ENCODE results near the gene MXD1. TPM values are rescaled to one million over a fixed set of nuclear protein-coding genes. Genes with fewer than 3 reads are reported as not detected.

The MXD1 gene
- total and polyA plus RNA-seq, 2 donors (not counting 1 experiment from before 2014, with no cell fraction given), result 16.0 to 20.6 TPM

DNA sequence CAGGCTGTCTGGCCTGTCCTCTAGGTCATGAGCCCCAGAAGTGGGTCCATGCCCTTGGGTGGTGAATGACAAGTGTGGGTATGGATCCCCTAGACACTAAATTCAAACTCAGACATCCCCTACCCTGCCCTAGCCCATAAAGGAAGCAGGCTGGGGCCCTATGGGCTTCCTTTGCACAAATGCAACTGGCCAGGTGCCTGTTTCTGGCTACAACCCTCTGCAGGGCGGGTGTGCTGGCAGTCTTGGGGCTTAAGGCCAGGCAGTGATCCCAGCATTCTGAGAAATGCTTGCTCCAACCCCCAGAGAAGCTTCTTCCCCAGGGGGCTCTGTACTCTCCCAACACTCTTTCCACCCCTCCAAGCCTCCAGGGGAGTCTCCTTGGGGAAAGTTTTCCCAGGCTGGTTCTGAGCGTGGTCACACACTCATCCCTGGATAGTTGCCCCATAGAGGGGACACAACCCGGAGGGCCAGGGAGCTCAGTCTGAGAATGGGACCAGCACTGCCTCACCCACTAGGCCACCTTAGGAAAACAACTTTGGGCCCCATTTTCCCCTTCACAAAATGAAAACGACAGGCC is 63.1 kb downstream of the MXD1 start:
- Mint-ChIP-seq H3K4me1 (no peaks in the 10 kb centered on the region), H3K4me3 (no peak overlapping the region), H3K27me3 (no peaks in the 10 kb centered on the region), H3K27ac (no peak overlapping the region), H3K9me3 (ENCODE audit: insufficient read depth) (no peaks in the 10 kb centered on the region)
- ChIA-PET POLR2A (no interaction called here), CTCF (no interaction called here)
- H3K4me3 ChIP-seq (ENCODE audit: control extremely low read depth in 1 of 5, extremely low read depth in 1 of 5, insufficient read depth in 1 of 5, low read depth in 2 of 5, low read length in 4 of 5), result no peak overlapping the region
- H3K4me2 ChIP-seq (replicated peaks; ENCODE audit: low read depth, low read length, poor library complexity, severe bottlenecking), result no peak overlapping the region
- no peaks in the 10 kb centered on the region for H3K9me3 ChIP-seq (ENCODE audit: control extremely low read depth in 1 of 3, control insufficient read depth in 2 of 3, insufficient read depth in 1 of 3, low read length in 2 of 3)
- intact Hi-C loops (cut with micrococcal nuclease), result no loop called here
- no peak overlapping the region for H3K27ac ChIP-seq (ENCODE audit: low read length in 2 of 2)
- no peaks in the 10 kb centered on the region for H4K20me1 ChIP-seq (ENCODE audit: control insufficient read depth, insufficient read depth, low read length, poor library complexity, severe bottlenecking)
- TF ChIP-seq, protein P1, sequence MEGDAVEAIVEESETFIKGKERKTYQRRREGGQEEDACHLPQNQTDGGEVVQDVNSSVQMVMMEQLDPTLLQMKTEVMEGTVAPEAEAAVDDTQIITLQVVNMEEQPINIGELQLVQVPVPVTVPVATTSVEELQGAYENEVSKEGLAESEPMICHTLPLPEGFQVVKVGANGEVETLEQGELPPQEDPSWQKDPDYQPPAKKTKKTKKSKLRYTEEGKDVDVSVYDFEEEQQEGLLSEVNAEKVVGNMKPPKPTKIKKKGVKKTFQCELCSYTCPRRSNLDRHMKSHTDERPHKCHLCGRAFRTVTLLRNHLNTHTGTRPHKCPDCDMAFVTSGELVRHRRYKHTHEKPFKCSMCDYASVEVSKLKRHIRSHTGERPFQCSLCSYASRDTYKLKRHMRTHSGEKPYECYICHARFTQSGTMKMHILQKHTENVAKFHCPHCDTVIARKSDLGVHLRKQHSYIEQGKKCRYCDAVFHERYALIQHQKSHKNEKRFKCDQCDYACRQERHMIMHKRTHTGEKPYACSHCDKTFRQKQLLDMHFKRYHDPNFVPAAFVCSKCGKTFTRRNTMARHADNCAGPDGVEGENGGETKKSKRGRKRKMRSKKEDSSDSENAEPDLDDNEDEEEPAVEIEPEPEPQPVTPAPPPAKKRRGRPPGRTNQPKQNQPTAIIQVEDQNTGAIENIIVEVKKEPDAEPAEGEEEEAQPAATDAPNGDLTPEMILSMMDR (IDR thresholded peaks at IDR 0.05), result no peak
- TF ChIP-seq EZH2 (IDR thresholded peaks at IDR 0.05; ENCODE audit: borderline replicate concordance, insufficient read depth, low read depth, low read length, poor library complexity, severe bottlenecking), result no peak
- 100% methylated on average over 2 of the region's 4 CpGs for WGBS (ENCODE audit: insufficient coverage)
- no peaks in the 10 kb centered on the region for H3K79me2 ChIP-seq (ENCODE audit: control insufficient read depth, insufficient read depth, low read length)
- ATAC-seq (ENCODE audit: low read depth) (no peak), DNase-seq (no peak)
- no peaks in the 10 kb centered on the region for H3K4me1 ChIP-seq (ENCODE audit: control insufficient read depth in 2 of 2, insufficient read depth in 2 of 2, low read length in 2 of 2)
- H2AFZ ChIP-seq (ENCODE audit: insufficient read depth, low read depth, low read length, poor library complexity, severe bottlenecking), result no peak overlapping the region
- no peaks in the 10 kb centered on the region for H3K27me3 ChIP-seq (replicated peaks in 1 of 4; ENCODE audit: control extremely low read depth in 1 of 4, control insufficient read depth in 3 of 4, insufficient read depth in 4 of 4, low read length in 3 of 4)
- H3K36me3 ChIP-seq (replicated peaks in 1 of 2; ENCODE audit: control extremely low read depth in 1 of 2, control insufficient read depth in 1 of 2, extremely low read depth in 1 of 2, insufficient read depth in 2 of 2, low read length in 1 of 2), result no peaks in the 10 kb centered on the region
- no peak overlapping the region for H3K9ac ChIP-seq (ENCODE audit: low read length)

- Histone ChIP-seq H3K36me3 (replicated peaks in 1 of 2; ENCODE audit: control extremely low read depth in 1 of 2, control insufficient read depth in 1 of 2, extremely low read depth in 1 of 2, insufficient read depth in 2 of 2, low read length in 1 of 2) (no peaks in the 10 kb centered on the region), H3K4me2 (replicated peaks; ENCODE audit: low read depth, low read length, poor library complexity, severe bottlenecking) (no peak overlapping the region), H4K20me1 (ENCODE audit: control insufficient read depth, insufficient read depth, low read length, poor library complexity, severe bottlenecking) (no peaks in the 10 kb centered on the region), H3K4me3 (ENCODE audit: control extremely low read depth in 1 of 5, extremely low read depth in 1 of 5, insufficient read depth in 1 of 5, low read depth in 2 of 5, low read length in 4 of 5) (no peak overlapping the region), H3K27ac (ENCODE audit: low read length in 2 of 2) (no peak overlapping the region), H3K27me3 (replicated peaks in 1 of 4; ENCODE audit: control extremely low read depth in 1 of 4, control insufficient read depth in 3 of 4, insufficient read depth in 4 of 4, low read length in 3 of 4) (no peaks in the 10 kb centered on the region), H3K9ac (ENCODE audit: low read length) (no peak overlapping the region), H2AFZ (ENCODE audit: insufficient read depth, low read depth, low read length, poor library complexity, severe bottlenecking) (no peak overlapping the region), H3K9me3 (ENCODE audit: control extremely low read depth in 1 of 3, control insufficient read depth in 2 of 3, insufficient read depth in 1 of 3, low read length in 2 of 3) (no peaks in the 10 kb centered on the region), H3K4me1 (ENCODE audit: control insufficient read depth in 2 of 2, insufficient read depth in 2 of 2, low read length in 2 of 2) (no peaks in the 10 kb centered on the region), H3K79me2 (ENCODE audit: control insufficient read depth, insufficient read depth, low read length) (no peaks in the 10 kb centered on the region)
- no peak overlapping the region for H3K4me3 Mint-ChIP-seq
- H3K9me3 Mint-ChIP-seq (ENCODE audit: insufficient read depth), result no peaks in the 10 kb centered on the region
- ChIA-PET CTCF (no interaction called here), POLR2A (no interaction called here)
- 98% methylated on average over 4 of the region's 8 CpGs for WGBS (ENCODE audit: insufficient coverage)
- no peak for TF ChIP-seq EZH2 (IDR thresholded peaks at IDR 0.05; ENCODE audit: borderline replicate concordance, insufficient read depth, low read depth, low read length, poor library complexity, severe bottlenecking)
- TF ChIP-seq, protein P1 (IDR thresholded peaks at IDR 0.05), result no peak
- DNase-seq (no peak), ATAC-seq (ENCODE audit: low read depth) (no peak)
- no peaks in the 10 kb centered on the region for H3K4me1 Mint-ChIP-seq
- intact Hi-C loops (cut with micrococcal nuclease), result no loop called here
- no peak overlapping the region for H3K27ac Mint-ChIP-seq
- no peaks in the 10 kb centered on the region for H3K27me3 Mint-ChIP-seq
Observed at GRCh38 chr2:69979902-69980807, 65.2 kb downstream of the MXD1 start.
